PC-9 (cell line): ENCODE results near the gene TMEM52. TPM values are rescaled to one million over a fixed set of nuclear protein-coding genes. Genes with fewer than 3 reads are reported as not detected.

Source experiments
- BruUV-seq: library from RNA; stranded (reverse); fragments of 400-500 nt; replicated peaks from 2 replicates; lab custom pipeline; 2021; lab: Mats Ljungman, UMichigan
- CTCF ChIA-PET: fragments of 300-600 bp; sonication (Branson Sonifier 250); formaldehyde crosslinking; loops from one replicate; lab custom pipeline; 2022; ENCODE audit warnings: antibody characterized with exemption; lab: Charles Lee
- POLR2A ChIA-PET: fragments of 300-600 bp; sonication (Branson Sonifier 250); formaldehyde crosslinking; loops from one replicate; lab custom pipeline; 2022; ENCODE audit warnings: antibody characterized with exemption; ENCODE audit not compliant: unreplicated experiment; lab: Charles Lee
- DNase-seq, 2 experiments: peaks; one replicate each; pipeline versions ENCODE4 v3.0.0 to v3.0.0-alpha.2; 2015 to 2022; ENCODE audit warnings: mixed read lengths in 1 of 2
- H2AFZ ChIP-seq: fragments of 200-600 bp; sonication (generic); 2 replicates; pipeline ENCODE4 v1.8.1; 2017; ENCODE audit warnings: antibody characterized with exemption
- H3F3A ChIP-seq: fragments of 200-600 bp; sonication (generic); 2 replicates; pipeline ENCODE4 v1.8.1; 2017; ENCODE audit warnings: antibody characterized with exemption, mild to moderate bottlenecking, low read depth; ENCODE audit not compliant: insufficient read depth
- H3K27ac ChIP-seq: fragments of 200-600 bp; sonication (generic); 2 replicates; pipeline ENCODE4 v1.6.1; 2016; ENCODE audit warnings: mixed run types
- H3K27me3 ChIP-seq: fragments of 200-600 bp; sonication (generic); 2 replicates; pipeline ENCODE4 v1.6.1; 2016; ENCODE audit warnings: low read depth, mixed run types; ENCODE audit not compliant: insufficient read depth
- H3K36me3 ChIP-seq: fragments of 200-600 bp; sonication (generic); 2 replicates; pipeline ENCODE4 v1.6.1; 2016; ENCODE audit warnings: low read depth, mixed run types
- H3K4me1 ChIP-seq: fragments of 200-600 bp; sonication (generic); replicated peaks from 2 replicates; pipeline ENCODE4 v1.6.1; 2016; ENCODE audit warnings: mixed run types; ENCODE audit not compliant: insufficient read depth
- H3K4me2 ChIP-seq: fragments of 200-600 bp; sonication (generic); 2 replicates; pipeline ENCODE4 v1.6.1; 2017; ENCODE audit warnings: mixed run types
- H3K4me3 ChIP-seq: fragments of 200-600 bp; sonication (generic); 2 replicates; pipeline ENCODE4 v1.6.1; 2016; ENCODE audit warnings: mixed run types
- H3K79me2 ChIP-seq: fragments of 200-600 bp; sonication (generic); 2 replicates; pipeline ENCODE4 v1.6.1; 2017; ENCODE audit warnings: low read depth, mixed run types
- H3K9me2 ChIP-seq: fragments of 200-600 bp; sonication (generic); 2 replicates; pipeline ENCODE4 v1.8.1; 2017; ENCODE audit warnings: mild to moderate bottlenecking; ENCODE audit not compliant: insufficient read depth
- H3K9me3 ChIP-seq: fragments of 200-600 bp; sonication (generic); 2 replicates; pipeline ENCODE4 v1.8.1; 2016; ENCODE audit warnings: low read depth; ENCODE audit not compliant: insufficient read depth
- H4K20me1 ChIP-seq: fragments of 200-600 bp; sonication (generic); 2 replicates; pipeline ENCODE4 v1.8.1; 2017; ENCODE audit not compliant: insufficient read depth
- CTCF ChIP-seq: fragments of 200-600 bp; sonication (generic); conservative IDR thresholded peaks from 2 replicates; pipeline ENCODE4 v1.6.1; 2017; ENCODE audit warnings: mixed run types, antibody characterized with exemption, mild to moderate bottlenecking, moderate library complexity
- EZH2 ChIP-seq: fragments of 200-600 bp; sonication (generic); IDR thresholded peaks from 2 replicates; pipeline ENCODE4 v1.8.0; 2017; ENCODE audit warnings: antibody characterized with exemption, low read depth
- intact Hi-C: fragments of 100-400 bp; cut with micrococcal nuclease; formaldehyde crosslinking; loops from one replicate; pipeline ENCODE4 v1.10.0; 2022; ENCODE audit not compliant: unreplicated experiment
- total RNA-seq: library from RNA; stranded (reverse); gene quantifications from 2 replicates; pipeline ENCODE4 v1.2.3, GENCODE V29; 2021

TMEM52 gene
- total RNA-seq, 1 experiment from 2014 or later, result 7.4 TPM

GRCh38 chr1:1891349-1892078 lies 27.6 kb downstream of the TMEM52 start:
- Histone ChIP-seq H3K9me3 (no peaks in the 10 kb centered on the region), H3K9me2 (no peaks in the 10 kb centered on the region), H3F3A (peaks cover 11% of the 10 kb centered on the region), H3K4me3 (peak overlapping the region; percentile 65), H3K4me2 (peak overlapping the region; percentile 91), H3K79me2 (peaks cover 37% of the 10 kb centered on the region), H3K27me3 (no peaks in the 10 kb centered on the region), H3K4me1 (peaks cover 36% of the 10 kb centered on the region), H2AFZ (peak overlapping the region; percentile 81), H3K27ac (no peak overlapping the region), H4K20me1 (peaks cover 34% of the 10 kb centered on the region), H3K36me3 (no peaks in the 10 kb centered on the region; the same call in 1 of the 2 replicates)
- intact Hi-C loops, result loop anchor here (2.0 to 5.0 kb wide), 2 partner anchors 33 to 109 kb away; no protein-coding TSS in a partner anchor
- TF ChIP-seq EZH2 (no peak), CTCF (no peak)
- CTCF ChIA-PET, result no interaction called here
- DNase-seq, result peak; percentile 48 to 61
- no TSS peak for BruUV-seq
- POLR2A ChIA-PET, result no interaction called here

- H3K4me2 ChIP-seq, result peak within 1 kb of the TSS; percentile 94
- TF ChIP-seq EZH2 (no peak), CTCF (no peak)
- no peak within 1 kb of the TSS for H3K27ac ChIP-seq
- peaks cover 13% of the 10 kb centered on the region for H3F3A ChIP-seq
- CTCF ChIA-PET, result no interaction called here
- no peaks in the 10 kb centered on the region; the same call in 1 of the 2 replicates for H3K36me3 ChIP-seq
- intact Hi-C loops, result loop anchor here (2.0 to 5.0 kb wide), 2 partner anchors 32 to 108 kb away; no protein-coding TSS in a partner anchor
- peaks cover 42% of the 10 kb centered on the region for H4K20me1 ChIP-seq
- POLR2A ChIA-PET, result no interaction called here
- no peaks in the 10 kb centered on the region for H3K9me2 ChIP-seq
- peaks cover 45% of the 10 kb centered on the region for H3K79me2 ChIP-seq
- peak within 1 kb of the TSS; percentile 81 for H2AFZ ChIP-seq
- BruUV-seq, result no TSS peak
- peaks cover 35% of the 10 kb centered on the region for H3K4me1 ChIP-seq
- H3K27me3 ChIP-seq, result no peaks in the 10 kb centered on the region
- H3K9me3 ChIP-seq, result no peaks in the 10 kb centered on the region
- H3K4me3 ChIP-seq, result peak within 1 kb of the TSS; percentile 91
- DNase-seq, result peak; percentile 60 to 89
Measured at GRCh38 chr1:1890506-1891348, 28.4 kb downstream of the TMEM52 start, which contains the start of gene GNB1. Gene GNB1 (minus strand): TSS chr1:1891087. CDS start chr1:1825453, 65,634 bp downstream.

DNA sequence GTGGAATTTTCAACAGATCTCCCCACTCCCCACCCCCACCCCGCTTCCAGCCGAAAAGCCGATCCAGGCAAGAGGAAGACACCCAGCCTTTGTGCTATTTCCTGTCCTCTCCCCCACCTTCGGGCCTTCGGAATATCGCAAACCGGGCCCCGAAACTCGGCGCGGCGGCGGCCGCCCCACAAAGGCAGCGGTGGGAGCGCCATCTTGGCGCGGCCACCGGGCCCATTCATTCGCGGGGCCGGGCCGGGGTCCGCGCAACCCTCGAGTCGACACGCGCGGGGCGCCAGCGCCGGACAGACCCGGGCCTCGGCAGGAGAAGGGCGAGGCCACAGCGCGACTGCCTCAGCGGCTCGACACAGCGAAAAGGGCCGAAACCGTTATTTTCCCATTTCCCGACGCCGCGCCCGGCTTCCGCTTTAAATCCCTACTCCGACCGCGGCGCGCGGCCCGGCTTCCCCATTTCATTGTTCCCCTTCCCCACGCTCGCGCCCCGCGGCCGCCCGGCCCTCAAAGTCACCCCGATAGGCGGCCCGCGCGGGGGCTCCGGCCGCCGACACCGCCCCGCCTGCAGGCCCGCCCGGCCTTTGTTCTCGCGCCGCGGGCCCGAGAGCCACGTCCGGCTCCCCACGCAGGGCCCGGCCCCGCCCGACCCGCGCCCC lies 29.1 kb downstream of the TMEM52 start:
- ChIA-PET POLR2A (no interaction called here), CTCF (interaction anchor here (0.5 kb wide), 1 partner anchor 30 kb away, joined by 9 read pairs; no protein-coding TSS in a partner anchor)
- Histone ChIP-seq H3K27ac (no peak overlapping the region), H3K4me2 (peak overlapping the region; percentile 94), H3K36me3 (no peaks in the 10 kb centered on the region; the same call in 1 of the 2 replicates), H3K27me3 (no peaks in the 10 kb centered on the region), H3K4me3 (peak overlapping the region; percentile 91), H3K9me2 (no peaks in the 10 kb centered on the region), H2AFZ (0 out of 2 replicates have a peak overlapping the region, but pooled peaks have one; percentile 72), H4K20me1 (peaks cover 50% of the 10 kb centered on the region), H3K79me2 (peaks cover 52% of the 10 kb centered on the region), H3K9me3 (no peaks in the 10 kb centered on the region), H3F3A (peaks cover 13% of the 10 kb centered on the region), H3K4me1 (peaks cover 34% of the 10 kb centered on the region)
- TF ChIP-seq EZH2 (no peak), CTCF (no peak)
- intact Hi-C loops, result loop anchor here (2.0 to 5.0 kb wide), 2 partner anchors 31 to 108 kb away; no protein-coding TSS in a partner anchor
- DNase-seq, result peak in 1 of 2 experiments; percentile 18
- no TSS peak for BruUV-seq
